ENCODE data around the gene MTOR.

GRCh38 chr1:11124965-11125364 is 137.4 kb downstream of the MTOR start:
- no peak for TF ChIP-seq POLR2A (IDR thresholded peaks at IDR 0.05)
- TF ChIP-seq CTCF (IDR thresholded peaks at IDR 0.05) = no peak
- TF ChIP-seq EP300 (IDR thresholded peaks at IDR 0.05) = no peak
